Endothelial cell of umbilical vein (primary cell): ENCODE results near the gene DAB1. TPM values are rescaled to one million over a fixed set of nuclear protein-coding genes. Genes with fewer than 3 reads are reported as not detected.

ENCODE experiments used
- BruUV-seq: library from RNA; stranded (reverse); fragments of 400-500 nt; replicated peaks from 2 replicates; lab custom pipeline; 2021; lab: Mats Ljungman, UMichigan
- CTCF ChIA-PET: fragments of 300-600, 350-600 bp; sonication (Branson Sonifier 250); formaldehyde crosslinking; loops from one replicate; lab custom pipeline; 2021; ENCODE audit warnings: antibody characterized with exemption, inconsistent platforms; lab: Charles Lee
- POLR2A ChIA-PET: fragments of 300-600, 350-600 bp; sonication (Branson Sonifier 250); formaldehyde crosslinking; loops from one replicate; lab custom pipeline; 2021; ENCODE audit warnings: antibody characterized with exemption, inconsistent platforms; lab: Charles Lee
- DNase-seq: peaks from one replicate; pipeline ENCODE4 v3.0.0-alpha.2; 2011; ENCODE audit warnings: low read depth, low spot score
- FAIRE-seq: peaks from 2 replicates; lab custom pipeline; 2011; peaks lifted over from hg19 to GRCh38; lab: Jason Lieb, UNC
- H2AFZ ChIP-seq: 2 replicates; pipeline ENCODE4 v1.6.0; 2012; ENCODE audit warnings: low read depth, low read length, control low read depth, inconsistent platforms
- H3K27ac ChIP-seq: 2 replicates; pipeline ENCODE4 v1.5.1; 2011; ENCODE audit warnings: low read depth, mild to moderate bottlenecking, control low read depth, low read length, moderate library complexity; ENCODE audit not compliant: insufficient read depth
- H3K27me3 ChIP-seq, 2 experiments: 2 replicates each; pipeline versions ENCODE4 v1.6.0 to v1.6.1; 2011; ENCODE audit warnings: low read length in 2 of 2, mixed read lengths in 1 of 2; ENCODE audit not compliant: control insufficient read depth in 2 of 2, insufficient read depth in 2 of 2
- H3K36me3 ChIP-seq, 2 experiments: 2 replicates in 1 of 2; 3 replicates in 1 of 2; pipeline ENCODE4 v1.5.1; 2011; ENCODE audit warnings: low read length in 2 of 2, mild to moderate bottlenecking in 1 of 2, moderate library complexity in 1 of 2; ENCODE audit not compliant: control insufficient read depth in 2 of 2, insufficient read depth in 2 of 2; ENCODE audit errors: extremely low read depth in 1 of 2
- H3K4me1 ChIP-seq: 3 replicates; pipeline ENCODE4 v1.5.1; 2011; ENCODE audit warnings: mild to moderate bottlenecking, low read length; ENCODE audit not compliant: control insufficient read depth, insufficient read depth; ENCODE audit errors: extremely low read depth
- H3K4me2 ChIP-seq: 2 replicates; pipeline ENCODE4 v1.6.1; 2011; ENCODE audit warnings: low read length, control low read depth, mixed read lengths; ENCODE audit not compliant: insufficient read depth
- H3K4me3 ChIP-seq, 3 experiments: fragments of 200-600 bp in 1 of 3; sonication (generic), shearing (Covaris generic) in 1 of 3; replicated peaks in 1 of 3; 2 replicates each; pipeline ENCODE4 v1.5.1; 2011 to 2016; ENCODE audit warnings: control low read depth in 3 of 3, low read length in 3 of 3, mild to moderate bottlenecking in 2 of 3, inconsistent platforms in 1 of 3, low read depth in 1 of 3, moderate library complexity in 1 of 3; ENCODE audit not compliant: insufficient read depth in 1 of 3
- H3K79me2 ChIP-seq: 2 replicates; pipeline ENCODE4 v1.6.0; 2012; ENCODE audit warnings: low read length, inconsistent platforms; ENCODE audit not compliant: control insufficient read depth, insufficient read depth
- H3K9ac ChIP-seq: replicated peaks from 2 replicates; pipeline ENCODE3; 2011; ENCODE audit warnings: low read length, control low read depth; ENCODE audit not compliant: insufficient read depth; ENCODE audit errors: extremely low read depth
- H3K9me1 ChIP-seq: replicated peaks from 3 replicates; pipeline ENCODE4 v1.6.0; 2011; ENCODE audit warnings: mild to moderate bottlenecking, low read length; ENCODE audit not compliant: control insufficient read depth, insufficient read depth; ENCODE audit errors: extremely low read depth
- H3K9me3 ChIP-seq: replicated peaks from 2 replicates; pipeline ENCODE4 v1.5.1; 2012; ENCODE audit warnings: low read length, inconsistent platforms; ENCODE audit not compliant: control insufficient read depth, insufficient read depth
- H4K20me1 ChIP-seq: replicated peaks from 2 replicates; pipeline ENCODE3; 2011; ENCODE audit warnings: mild to moderate bottlenecking, low read length; ENCODE audit not compliant: control insufficient read depth, insufficient read depth; ENCODE audit errors: extremely low read depth
- EZH2 ChIP-seq: IDR thresholded peaks from 2 replicates; pipeline ENCODE4 v1.6.1; 2012; ENCODE audit warnings: borderline replicate concordance, low read depth, mild to moderate bottlenecking, moderate library complexity, low read length, inconsistent platforms; ENCODE audit not compliant: severe bottlenecking
- JUN ChIP-seq: IDR thresholded peaks from 2 replicates; pipeline ENCODE4 v1.6.1; 2011; ENCODE audit warnings: borderline replicate concordance, low read depth; ENCODE audit not compliant: insufficient read length, insufficient read depth
- POLR2AphosphoS5 ChIP-seq: IDR thresholded peaks from 2 replicates; pipeline ENCODE4 v1.6.1; 2012; ENCODE audit warnings: low read depth, mild to moderate bottlenecking, control low read depth, low read length, moderate library complexity; ENCODE audit not compliant: insufficient read depth
- dilution Hi-C: fragments of 300-500 bp; cut with MboI; formaldehyde crosslinking; loops from one replicate; pipeline ENCODE4 v1.15.0; 2019; ENCODE audit warnings: low sequenced_read_pairs; ENCODE audit not compliant: extremely low pct_ligation_motif_present
- intact Hi-C: fragments of 100-400 bp; cut with micrococcal nuclease; formaldehyde crosslinking; loops from one replicate; pipeline ENCODE4 v1.10.0; 2022
- polyA plus RNA-seq, 4 experiments: library from polyadenylated mRNA; depleted of rRNA in 3 of 4; stranded (reverse) in 3 of 4; unstranded in 1 of 4; fragments of >200 nt; gene quantifications; 2 replicates each; pipeline versions ENCODE4 v1.2.1 to v1.2.3, GENCODE V29; 2011 to 2012; ENCODE audit warnings: missing spikeins in 1 of 4
- total RNA-seq: library from RNA; stranded (reverse); gene quantifications from 2 replicates; pipeline ENCODE4 v1.2.3, GENCODE V29; 2021

Gene DAB1
- total and polyA plus RNA-seq, 2 donors (not counting 3 experiments of a cell fraction or from before 2014, with no cell fraction given), result not detected

DNA sequence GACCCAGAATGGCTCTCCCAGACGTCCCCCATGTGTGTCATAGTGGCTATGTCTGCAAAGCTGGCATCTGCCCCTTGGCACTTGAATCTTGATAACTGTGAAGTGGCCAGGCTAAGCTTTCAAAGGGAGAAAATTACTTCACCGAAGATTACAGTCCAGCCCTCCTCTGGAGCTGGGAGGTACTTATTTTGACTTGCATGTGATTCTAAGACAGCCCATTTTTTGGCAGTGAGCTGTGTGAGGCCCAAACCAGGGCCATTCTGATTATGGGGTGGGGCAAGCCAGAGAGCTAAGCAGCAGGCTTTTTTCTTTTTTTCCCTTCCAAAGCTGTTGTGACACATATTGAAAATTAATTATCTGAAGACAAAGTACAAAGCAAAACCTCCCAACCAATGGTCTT is 415.9 kb downstream of the DAB1 start:
- Histone ChIP-seq H3K4me1 (no peaks in the 10 kb centered on the region), H3K9me1 (no peaks in the 10 kb centered on the region), H2AFZ (no peak overlapping the region), H3K36me3 (no peaks in the 10 kb centered on the region), H3K4me2 (no peak overlapping the region), H3K79me2 (no peaks in the 10 kb centered on the region), H3K9ac (no peak overlapping the region), H3K27me3 (no peaks in the 10 kb centered on the region), H4K20me1 (no peaks in the 10 kb centered on the region), H3K4me3 (no peak overlapping the region), H3K9me3 (no peaks in the 10 kb centered on the region), H3K27ac (no peak overlapping the region)
- dilution Hi-C loops, result no loop called here
- no TSS peak for BruUV-seq
- FAIRE-seq (no peak), DNase-seq (no peak)
- intact Hi-C loops, result no loop called here
- TF ChIP-seq EZH2, result no peak
- POLR2A ChIA-PET, result no interaction called here
- CTCF ChIA-PET, result no interaction called here

DNA sequence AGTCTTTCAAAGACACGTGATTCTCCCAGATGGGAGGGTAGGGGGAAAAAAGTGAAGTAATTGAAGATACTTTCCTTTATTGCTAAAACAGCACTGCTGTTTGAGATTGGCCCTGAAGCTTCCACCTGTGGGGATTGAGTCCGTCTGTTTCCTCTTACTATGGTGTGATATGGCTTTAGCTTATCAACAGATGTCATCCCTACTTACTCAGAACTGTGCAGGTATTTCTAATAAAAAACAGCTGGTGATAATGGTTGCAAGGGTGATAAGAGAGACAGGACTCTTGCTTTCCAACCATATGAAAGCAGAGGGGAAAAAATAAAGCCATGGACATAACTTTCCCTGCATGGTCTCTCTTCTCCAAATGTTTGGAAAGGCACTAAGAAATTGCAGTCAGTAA is 416.4 kb downstream of the DAB1 start:
- H3K79me2 ChIP-seq, result no peaks in the 10 kb centered on the region
- dilution Hi-C loops, result no loop called here
- DNase-seq (no peak), FAIRE-seq (no peak)
- no peaks in the 10 kb centered on the region for H3K4me1 ChIP-seq
- no TSS peak for BruUV-seq
- ChIA-PET CTCF (no interaction called here), POLR2A (no interaction called here)
- H2AFZ ChIP-seq, result no peak overlapping the region
- TF ChIP-seq POLR2AphosphoS5, result no peak
- no peak for TF ChIP-seq JUN
- no peaks in the 10 kb centered on the region for H3K27me3 ChIP-seq
- no peaks in the 10 kb centered on the region for H3K9me3 ChIP-seq
- H3K9ac ChIP-seq, result no peak overlapping the region
- H4K20me1 ChIP-seq, result no peaks in the 10 kb centered on the region
- no peaks in the 10 kb centered on the region for H3K36me3 ChIP-seq
- H3K9me1 ChIP-seq, result no peaks in the 10 kb centered on the region
- intact Hi-C loops, result no loop called here
- H3K27ac ChIP-seq, result no peak overlapping the region
- H3K4me3 ChIP-seq, result no peak overlapping the region
- H3K4me2 ChIP-seq, result no peak overlapping the region
